Hepatic stellate cell (primary cell): ENCODE results near the gene VSIG10.
"Not testable (repeated sequence)": the region's sequence is repeated elsewhere in the genome, so short reads cannot be mapped to it uniquely, and the experiment has no call there.

ENCODE experiments used
- DNase-seq: peaks from one replicate; pipeline ENCODE4 v3.0.0; 2011; ENCODE audit warnings: low spot score

VSIG10 gene, protein sequence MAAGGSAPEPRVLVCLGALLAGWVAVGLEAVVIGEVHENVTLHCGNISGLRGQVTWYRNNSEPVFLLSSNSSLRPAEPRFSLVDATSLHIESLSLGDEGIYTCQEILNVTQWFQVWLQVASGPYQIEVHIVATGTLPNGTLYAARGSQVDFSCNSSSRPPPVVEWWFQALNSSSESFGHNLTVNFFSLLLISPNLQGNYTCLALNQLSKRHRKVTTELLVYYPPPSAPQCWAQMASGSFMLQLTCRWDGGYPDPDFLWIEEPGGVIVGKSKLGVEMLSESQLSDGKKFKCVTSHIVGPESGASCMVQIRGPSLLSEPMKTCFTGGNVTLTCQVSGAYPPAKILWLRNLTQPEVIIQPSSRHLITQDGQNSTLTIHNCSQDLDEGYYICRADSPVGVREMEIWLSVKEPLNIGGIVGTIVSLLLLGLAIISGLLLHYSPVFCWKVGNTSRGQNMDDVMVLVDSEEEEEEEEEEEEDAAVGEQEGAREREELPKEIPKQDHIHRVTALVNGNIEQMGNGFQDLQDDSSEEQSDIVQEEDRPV

DNA sequence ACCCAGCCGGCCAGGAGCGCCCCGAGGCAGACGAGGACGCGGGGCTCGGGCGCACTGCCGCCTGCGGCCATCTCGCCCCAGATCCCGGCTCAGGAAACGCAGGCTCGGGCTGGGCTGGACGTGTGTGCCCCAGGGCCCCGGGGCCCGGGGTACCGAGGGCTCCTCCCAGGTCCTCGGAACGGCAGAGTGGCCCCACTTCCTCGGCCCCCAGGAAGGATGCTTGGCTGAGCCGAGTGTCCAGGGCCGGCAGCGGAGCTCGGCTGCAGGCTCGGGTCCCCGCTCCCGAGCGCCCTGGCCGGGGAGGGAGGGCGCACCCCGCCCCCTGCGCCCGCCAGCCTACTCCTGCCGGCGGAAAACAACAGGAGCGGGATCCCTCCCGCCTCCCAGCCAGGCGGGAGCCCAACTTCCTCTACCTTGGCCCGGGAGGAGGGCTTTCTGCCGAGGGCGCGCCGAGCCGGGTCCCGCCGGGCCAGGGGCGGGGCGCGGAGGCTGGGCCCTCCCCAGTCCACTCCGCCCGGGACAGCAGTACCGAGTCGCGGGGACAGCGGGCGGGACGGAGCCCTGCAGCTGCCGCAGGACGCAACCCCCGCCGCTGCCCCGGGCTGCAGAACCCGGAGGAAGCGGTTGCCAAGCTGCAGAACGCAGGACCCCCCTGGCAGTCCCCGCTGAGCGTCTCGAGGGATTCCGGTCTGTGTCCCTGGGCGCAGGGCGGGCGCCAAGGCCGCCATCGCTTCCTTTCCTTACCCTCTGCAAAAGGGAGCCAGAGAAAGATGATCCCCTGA is at the start of gene VSIG10:
VSIG10 (minus strand) TSS at position 411 of the 782 bp plus-strand sequence; CDS start at position 71, 340 bp downstream.
- peak; percentile 81 for DNase-seq

DNA sequence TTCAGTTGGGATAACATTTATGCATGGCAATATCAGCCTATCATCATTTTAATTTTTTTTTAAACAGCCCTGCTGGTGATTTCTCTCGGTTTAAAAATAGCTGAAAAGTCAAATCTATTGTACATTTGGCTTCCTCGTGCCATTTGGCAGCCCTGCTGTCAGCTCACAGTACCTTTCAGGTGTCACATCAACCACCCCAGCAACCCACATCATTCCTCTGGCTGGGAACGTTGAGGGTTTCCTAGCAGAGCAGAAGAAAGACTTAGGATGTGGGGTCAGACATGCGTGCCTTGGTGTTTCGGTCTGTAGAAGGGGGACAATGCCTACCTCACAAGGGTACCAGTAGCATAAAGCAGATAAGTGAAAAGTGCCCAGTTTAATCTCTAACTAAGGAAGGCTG is 47.9 kb upstream of the VSIG10 start:
- DNase-seq, result no peak

DNA sequence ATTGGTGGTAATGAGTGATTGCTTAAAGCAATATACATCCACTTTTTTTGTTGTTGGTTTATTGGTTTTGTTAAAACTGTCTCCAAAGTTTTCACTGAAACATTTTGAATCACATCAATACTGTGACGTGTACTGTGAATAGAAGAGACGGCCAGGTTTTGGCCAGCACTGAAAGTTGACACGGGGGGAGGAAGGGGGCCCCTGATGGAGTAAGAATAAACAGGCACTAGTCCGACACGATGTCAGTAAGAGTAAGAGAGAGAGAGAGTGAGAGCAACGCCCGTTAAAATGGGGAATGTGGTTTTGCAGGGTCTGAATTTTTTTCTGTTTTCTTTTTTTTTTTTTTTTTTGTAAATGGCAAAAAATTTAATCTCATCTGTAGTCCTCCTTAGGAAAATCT is 46.8 kb upstream of the VSIG10 start:
- DNase-seq, result no peak

DNA sequence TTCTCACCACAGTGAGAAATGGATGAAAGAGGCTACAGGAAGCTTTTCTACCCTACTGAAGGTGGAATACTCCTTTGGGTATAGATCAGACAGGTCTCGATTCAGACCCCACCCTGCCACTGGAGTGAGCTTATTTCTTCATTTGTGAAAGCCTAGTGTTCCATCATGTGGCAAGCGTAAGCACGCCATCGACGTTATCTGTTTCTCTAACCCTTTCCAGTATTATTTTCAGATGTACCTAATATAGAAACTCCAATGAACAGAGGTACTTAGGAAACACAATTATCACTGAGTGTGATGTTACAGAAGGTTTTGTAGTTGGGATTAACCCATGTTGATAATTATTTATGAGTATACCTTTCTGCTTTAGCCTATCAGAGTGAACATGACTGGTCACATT is 44.5 kb upstream of the VSIG10 start:
- DNase-seq, result no peak

DNA sequence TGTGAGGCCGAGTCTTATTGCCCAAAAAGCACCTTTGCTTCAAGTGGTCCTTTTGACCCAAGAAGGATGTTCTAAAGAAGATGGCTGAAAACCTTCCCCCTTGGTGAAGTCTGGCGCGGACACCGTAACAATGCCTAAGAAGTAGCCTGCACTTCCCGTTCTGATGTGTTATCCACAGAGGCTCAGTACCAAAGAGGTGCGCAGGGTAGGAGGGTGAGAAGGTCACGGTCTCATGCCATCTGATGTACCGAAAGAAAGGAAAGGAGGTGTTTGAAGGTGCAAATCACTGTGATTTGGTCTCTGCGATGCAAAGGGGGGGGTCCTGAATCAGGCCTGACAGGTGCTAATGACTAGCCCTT is 42.0 kb upstream of the VSIG10 start:
- DNase-seq, result no peak

DNA sequence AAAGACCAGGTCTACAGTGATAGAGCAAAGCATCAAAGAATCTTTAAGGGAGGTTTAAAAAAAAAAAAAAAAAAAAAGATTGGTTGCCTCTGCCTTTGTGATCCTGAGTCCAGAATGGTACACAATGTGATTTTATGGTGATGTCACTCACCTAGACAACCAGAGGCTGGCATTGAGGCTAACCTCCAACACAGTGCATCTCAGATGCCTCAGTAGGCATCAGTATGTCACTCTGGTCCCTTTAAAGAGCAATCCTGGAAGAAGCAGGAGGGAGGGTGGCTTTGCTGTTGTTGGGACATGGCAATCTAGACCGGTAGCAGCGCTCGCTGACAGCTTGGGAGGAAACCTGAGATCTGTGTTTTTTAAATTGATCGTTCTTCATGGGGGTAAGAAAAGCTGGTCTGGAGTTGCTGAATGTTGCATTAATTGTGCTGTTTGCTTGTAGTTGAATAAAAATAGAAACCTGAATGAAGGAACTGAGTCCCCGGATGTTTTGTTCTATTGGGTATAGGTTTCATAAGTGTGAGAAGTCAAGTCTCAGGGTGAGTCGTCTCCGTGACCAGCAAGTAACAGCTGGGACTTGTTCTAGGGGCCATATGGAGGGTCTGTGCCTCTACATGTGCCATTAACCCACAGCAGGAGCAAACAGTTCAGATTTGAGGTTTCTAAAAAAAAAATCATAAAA is 41.4 kb upstream of the VSIG10 start:
- no peak for DNase-seq

DNA sequence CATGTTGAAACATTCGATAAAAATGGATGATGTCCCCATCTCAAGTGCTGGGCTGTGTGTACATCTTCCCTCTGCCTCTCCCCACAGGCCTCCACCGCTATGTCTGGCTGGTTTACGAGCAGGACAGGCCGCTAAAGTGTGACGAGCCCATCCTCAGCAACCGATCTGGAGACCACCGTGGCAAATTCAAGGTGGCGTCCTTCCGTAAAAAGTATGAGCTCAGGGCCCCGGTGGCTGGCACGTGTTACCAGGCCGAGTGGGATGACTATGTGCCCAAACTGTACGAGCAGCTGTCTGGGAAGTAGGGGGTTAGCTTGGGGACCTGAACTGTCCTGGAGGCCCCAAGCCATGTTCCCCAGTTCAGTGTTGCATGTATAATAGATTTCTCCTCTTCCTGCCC is 40.7 kb upstream of the VSIG10 start:
- no peak for DNase-seq

DNA sequence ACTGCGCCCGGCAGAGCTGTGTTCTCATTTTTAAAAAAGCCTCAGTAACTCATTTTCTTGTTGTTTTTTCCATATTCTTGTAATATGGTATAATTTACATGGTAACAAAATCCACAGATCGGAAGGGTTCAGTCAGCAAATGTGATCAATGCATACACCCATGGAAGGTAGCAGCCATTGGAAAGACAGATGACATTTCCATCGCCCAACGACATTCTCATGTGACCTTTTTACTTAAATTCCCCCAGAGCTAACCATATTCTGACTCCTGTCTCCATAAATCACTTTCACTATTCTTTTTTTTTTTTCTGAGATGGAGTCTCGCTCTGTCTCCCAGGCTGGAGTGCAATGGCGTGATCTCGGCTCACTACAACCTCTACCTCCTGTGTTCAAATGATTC is 37.0 kb upstream of the VSIG10 start:
- DNase-seq, result no peak

DNA sequence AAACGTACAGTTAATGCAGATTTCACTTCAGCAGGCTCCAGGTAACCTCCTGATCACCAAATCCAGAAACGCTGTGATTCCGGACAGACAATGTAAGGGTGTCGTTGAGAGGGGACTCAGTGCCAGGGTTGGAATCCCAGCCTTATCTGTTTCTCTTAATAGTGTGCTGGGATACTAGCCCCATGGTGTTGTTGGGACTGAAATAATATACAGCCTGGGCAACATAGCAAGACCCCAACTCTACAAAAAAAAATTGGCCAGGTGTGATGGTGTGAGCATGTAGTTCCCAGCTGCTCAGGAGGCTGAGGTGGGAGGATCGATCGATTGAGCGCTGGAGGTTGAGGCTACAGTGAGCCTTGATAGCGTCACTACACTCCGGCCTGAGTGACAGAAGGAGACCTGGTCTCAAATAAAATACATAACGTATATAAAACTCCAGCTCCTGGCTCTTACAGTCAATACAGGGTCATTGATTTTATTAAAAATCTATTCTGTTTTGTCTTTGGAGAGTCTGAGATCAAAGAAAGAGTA is 33.4 kb upstream of the VSIG10 start:
- DNase-seq, result no peak

DNA sequence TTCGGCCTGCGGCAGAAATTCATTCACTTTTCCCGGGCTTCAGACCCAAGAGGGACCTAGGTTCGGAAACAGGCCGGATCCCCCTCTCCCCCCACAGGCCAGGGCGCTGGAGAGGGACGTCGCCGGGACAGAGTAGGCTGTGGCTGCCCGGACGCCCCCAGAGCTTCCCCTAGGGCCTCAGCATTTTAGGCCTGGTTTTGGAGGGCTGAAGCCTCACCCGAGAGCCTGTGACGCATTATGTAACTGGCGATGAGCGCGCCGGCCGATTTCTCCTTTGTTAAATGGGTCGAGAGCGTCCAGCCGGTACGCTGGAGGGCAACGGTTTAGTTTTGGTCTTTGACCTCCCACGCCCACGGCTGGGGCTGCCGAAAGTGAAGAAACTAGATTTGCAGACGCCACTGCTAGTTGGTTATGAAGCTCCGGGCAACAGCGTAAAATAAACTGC is 32.8 kb upstream of the VSIG10 start:
- DNase-seq, result peak; percentile 56

DNA sequence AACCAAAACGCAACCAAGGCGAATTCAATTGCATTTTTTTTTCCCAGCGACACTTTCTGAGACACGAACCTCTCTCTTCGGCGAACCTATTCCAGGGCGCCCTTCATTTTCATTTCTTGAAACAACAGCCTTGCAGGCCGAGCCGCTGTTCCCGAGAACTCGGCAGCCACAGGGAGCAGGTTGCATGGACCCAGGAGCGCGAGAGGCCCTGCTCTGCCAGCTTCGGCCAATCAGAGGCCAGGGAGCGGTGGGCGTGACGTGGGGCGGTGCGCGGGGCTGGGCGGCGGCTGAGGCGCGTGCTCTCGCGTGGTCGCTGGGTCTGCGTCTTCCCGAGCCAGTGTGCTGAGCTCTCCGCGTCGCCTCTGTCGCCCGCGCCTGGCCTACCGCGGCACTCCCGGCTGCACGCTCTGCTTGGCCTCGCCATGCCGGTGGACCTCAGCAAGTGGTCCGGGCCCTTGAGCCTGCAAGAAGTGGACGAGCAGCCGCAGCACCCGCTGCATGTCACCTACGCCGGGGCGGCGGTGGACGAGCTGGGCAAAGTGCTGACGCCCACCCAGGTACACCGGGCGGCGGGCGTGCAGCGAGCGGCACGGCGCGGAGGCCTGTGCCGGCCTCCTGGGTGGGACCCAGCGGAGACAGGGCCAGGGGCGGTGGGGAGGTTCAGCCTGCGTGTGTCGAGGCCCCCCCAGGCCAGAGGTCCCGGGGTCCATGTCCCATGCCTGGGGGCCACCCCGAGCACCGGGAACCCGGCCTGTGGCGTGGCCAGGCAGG is 32.2 kb upstream of the VSIG10 start, which contains the start of gene PEBP1:
PEBP1 (plus strand) TSS at position 337 of the 771 bp plus-strand sequence; CDS start at position 423, 86 bp downstream.
- DNase-seq, result peak; percentile 98

DNA sequence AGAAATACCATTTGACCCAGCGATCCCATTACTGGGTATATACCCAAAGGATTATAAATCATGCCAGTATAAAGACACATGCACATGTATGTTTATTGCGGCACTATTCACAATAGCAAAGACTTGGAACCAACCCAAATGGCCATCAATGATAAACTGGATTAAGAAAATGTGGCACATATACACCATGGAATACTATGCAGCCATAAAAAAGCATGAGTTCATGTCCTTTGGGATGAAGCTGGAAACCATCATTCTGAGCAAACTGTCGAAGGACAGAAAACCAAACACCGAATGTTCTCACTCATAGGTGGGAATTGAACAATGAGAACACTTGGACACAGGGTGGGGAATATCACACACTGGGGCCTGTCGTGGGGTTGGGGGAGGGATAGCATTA is 25.6 kb upstream of the VSIG10 start:
- not testable (repeated sequence) for DNase-seq

DNA sequence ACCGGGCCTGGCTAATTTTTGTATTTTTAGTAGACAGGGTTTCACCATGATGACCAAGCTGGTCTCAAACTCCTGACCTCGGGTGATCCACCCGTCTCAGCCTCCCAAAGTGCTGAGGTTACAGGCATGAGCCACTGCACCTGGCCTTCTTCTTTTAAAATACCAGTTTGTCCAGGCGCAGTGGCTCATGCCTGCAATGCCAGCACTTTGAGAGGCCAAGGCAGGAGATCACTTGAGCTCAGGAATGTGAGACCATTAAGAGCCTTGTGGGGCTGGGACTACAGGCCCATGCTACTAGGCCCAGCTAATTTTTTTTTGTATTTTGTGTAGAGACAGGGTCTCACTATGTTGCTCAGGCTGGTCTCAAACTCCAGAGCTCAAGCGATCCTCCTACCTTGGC is 24.1 kb upstream of the VSIG10 start:
- no peak for DNase-seq

DNA sequence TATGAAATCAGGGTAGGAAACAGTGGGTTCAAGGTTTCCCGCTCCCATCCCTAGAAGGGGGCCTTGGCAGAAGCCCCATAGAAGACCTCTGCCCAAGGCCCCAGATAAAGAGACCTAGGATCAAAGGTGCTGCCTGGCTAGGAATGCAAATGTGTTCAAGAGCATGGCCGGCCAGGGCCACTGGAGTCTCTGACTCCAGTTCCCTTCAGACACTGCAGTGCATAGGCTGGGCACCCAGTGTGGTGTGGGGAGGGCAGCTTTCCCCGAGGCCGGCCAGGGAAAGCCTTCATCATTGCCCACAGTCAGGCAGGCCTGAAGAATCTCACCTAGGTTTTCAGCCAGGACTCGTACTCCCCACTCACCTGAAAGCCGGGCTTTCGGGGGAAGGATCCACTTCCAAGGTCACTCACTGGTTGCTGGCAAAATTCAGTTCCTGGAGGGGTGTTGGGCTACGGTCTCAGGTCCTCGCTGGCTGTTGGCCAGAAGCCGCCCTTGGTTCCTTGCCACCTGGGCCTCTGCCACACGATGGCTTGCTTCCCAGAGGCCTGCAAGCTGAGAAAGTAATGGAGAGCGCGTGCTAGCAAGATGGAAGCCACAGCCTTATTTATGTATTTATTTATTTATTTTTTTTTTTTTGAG is 22.4 kb upstream of the VSIG10 start:
- no peak for DNase-seq

DNA sequence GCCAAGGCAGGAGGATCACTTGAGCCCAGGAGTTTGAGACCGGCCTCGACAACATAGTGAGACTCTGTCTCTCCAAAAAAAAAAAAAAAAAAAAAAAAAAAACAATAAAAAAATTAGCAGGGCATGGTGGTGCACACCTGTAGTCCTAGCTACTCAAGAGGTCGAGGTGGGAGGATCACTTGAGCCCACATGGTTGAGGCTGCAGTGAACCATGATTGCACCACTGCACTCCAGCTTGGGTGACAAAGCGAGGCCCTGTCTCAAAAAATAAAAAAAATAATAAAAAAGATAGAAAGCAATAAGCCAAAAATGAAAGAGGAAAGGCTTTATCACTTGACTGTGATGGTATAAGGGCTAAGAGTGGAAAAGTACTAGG is 21.9 kb upstream of the VSIG10 start:
- no peak for DNase-seq

DNA sequence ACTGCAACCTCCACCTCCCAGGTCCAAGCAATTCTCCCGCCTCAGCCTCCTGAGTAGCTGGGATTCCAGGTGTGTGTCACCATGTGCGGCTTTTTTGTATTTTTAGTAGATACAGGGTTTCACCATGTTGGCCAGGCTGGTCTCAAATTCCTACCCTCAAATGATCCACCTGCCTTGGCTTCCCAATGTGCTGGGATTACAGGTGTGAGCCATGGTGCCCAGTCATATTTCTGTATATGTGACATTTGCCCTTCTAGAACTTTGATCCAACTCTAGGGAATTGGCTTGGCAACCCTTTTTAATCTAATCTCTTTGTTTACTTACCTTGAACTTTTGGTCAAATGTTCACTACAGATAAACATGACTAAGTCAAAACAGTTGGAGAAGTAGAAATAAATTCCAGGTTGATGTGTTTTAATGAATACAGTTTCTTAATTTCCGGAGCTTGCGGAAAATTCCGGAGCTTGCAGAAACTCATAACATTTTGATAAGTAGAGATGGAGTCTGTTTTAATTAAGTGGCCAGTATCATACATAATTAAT is 20.6 kb upstream of the VSIG10 start:
- no peak for DNase-seq

DNA sequence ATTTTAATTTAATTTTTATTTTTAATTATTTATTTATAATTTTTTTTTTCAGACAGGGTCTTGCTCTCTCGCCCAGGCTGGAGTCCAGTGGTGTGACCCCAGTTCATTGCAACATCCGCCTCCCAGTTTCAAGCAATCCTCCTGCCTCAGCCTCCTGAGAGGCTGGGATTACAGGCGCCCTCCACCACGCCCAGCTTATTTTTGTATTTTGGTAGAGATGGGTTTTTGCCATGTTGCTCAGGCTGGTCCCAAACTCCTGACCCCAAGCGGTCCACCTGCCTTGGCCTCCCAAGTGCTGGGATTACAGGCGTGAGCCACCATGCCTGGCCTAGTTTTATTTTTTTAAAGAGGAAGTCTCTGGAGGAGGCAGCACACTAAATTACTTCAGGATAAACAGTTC is 18.5 kb upstream of the VSIG10 start:
- no peak for DNase-seq

DNA sequence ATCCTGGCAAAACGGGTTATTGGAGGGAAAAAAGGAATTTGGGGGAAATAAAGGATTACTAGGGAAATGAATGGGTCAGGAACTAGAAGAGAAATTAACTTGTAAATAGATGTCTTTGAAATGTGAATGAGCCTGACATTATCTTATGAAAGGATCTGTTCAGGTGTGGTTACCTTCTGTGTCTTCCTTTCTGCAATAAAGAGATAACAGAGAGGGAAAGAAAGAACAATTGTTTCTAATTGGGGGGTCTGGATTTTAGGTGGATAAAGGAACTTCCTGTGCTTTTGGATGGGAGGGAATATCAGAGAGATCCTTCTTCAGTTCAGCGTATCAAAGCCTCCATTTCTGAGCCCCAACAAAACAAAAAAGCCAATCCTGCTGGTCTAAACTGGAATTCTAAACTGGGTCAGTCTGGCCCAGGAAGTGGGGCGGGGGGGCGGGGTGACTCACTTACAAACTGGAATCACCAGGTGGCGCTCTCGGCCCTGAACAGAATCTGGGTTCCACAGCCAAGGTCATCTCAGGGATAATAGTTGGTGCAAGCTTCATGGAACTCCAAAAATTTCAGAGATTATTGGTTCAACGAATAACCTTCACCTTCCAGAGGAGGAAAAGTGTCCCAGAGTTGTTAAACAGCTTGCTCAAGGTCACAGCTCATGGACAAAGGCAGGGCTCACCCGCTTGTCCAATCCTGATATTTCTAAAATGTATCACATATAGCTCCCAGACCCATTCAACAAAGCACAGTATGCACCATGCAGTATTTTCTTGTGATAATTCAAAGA is 17.0 kb upstream of the VSIG10 start:
- DNase-seq, result peak; percentile 91

DNA sequence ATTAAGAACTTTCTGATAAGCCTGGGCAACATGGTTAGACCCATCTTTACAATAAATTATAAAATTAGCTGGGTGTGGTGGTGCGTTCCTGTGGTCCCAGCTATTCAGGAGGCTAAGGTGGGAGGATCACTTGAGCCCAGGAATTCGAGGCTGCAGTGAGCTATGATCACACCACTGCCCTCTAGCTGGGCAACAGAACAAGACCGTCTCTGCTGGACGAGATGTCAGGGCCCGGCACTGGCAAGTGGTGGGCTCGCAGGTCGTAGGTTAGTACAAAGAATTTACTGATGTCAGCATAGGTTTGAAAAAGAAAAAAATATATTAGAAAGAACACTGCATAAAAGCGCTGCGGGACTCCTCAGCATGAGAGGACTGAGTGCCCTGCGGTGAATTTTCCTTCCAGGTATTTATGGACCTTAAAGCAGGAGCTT is 15.7 kb upstream of the VSIG10 start:
- DNase-seq, result no peak

DNA sequence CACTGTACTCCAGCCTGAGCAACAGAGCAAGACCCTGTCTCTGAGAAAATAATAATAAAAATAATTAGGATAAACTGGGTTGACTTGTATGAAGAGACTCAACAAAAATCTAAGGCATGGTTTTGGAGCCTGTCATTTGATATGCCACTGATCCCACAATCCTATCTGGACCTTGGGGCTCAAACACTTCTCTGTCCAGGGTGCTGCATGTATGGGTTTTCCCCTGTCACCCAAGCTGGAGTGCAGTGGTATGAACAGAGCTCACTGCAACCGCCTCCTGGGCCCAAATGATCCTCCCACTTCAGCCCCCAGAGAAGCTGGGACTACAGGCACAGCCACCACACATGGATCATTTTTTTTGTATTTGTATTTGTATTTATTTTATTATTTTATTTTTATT is 5.3 kb upstream of the VSIG10 start:
- no peak for DNase-seq
